Umbilical cord (tissue), 2 donors: ENCODE results near the gene PPOX. TPM values are rescaled to one million over a fixed set of nuclear protein-coding genes. Genes with fewer than 3 reads are reported as not detected.

Experiments used
- DNase-seq: peaks from one replicate; pipeline ENCODE4 v3.0.0-alpha.2; 2015; ENCODE audit warnings: low spot score
- total RNA-seq: library from RNA; depleted of rRNA; stranded (reverse); fragments of >200 nt; gene quantifications from one replicate; pipeline ENCODE4 v1.2.3, GENCODE V29; 2014; ENCODE audit warnings: low replicate concordance; ENCODE audit not compliant: insufficient read depth

Gene PPOX
- total RNA-seq, 1 donor from 2014 or later: 17.3 TPM

GRCh38 chr1:161175771-161176453 lies 9.7 kb downstream of the PPOX start:
- DNase-seq: no peak

GRCh38 chr1:161176468-161177111 lies 10.4 kb downstream of the PPOX start:
- no peak for DNase-seq

- DNase-seq: peak; percentile 86
These were observed 11.1 kb downstream of the PPOX start, which contains the start of gene B4GALT3 for GRCh38 chr1:161177112-161177935. Gene B4GALT3, minus strand, starts transcription at chr1:161177507. Its CDS starts 1,447 bp downstream, at chr1:161176060.

- DNase-seq: no peak
These were observed 11.7 kb downstream of the PPOX start for GRCh38 chr1:161177936-161178244.

- DNase-seq: no peak
These were observed 13.5 kb downstream of the PPOX start for GRCh38 chr1:161179698-161180097.

- DNase-seq: no peak
These were observed 14.4 kb downstream of the PPOX start for GRCh38 chr1:161180639-161181038.

- no peak for DNase-seq
These were observed 16.0 kb downstream of the PPOX start for GRCh38 chr1:161182214-161182613.

- peak; percentile 81 for DNase-seq
These were observed 19.1 kb downstream of the PPOX start for GRCh38 chr1:161185282-161185682.

GRCh38 chr1:161185732-161186311 lies 19.6 kb downstream of the PPOX start:
- DNase-seq: peak; percentile 40

GRCh38 chr1:161187311-161187710 lies 21.1 kb downstream of the PPOX start:
- DNase-seq: no peak

- DNase-seq: no peak
These were observed 22.2 kb downstream of the PPOX start for GRCh38 chr1:161188381-161188780.

GRCh38 chr1:161189036-161189435 lies 22.8 kb downstream of the PPOX start:
- no peak for DNase-seq

GRCh38 chr1:161190962-161191521 lies 24.8 kb downstream of the PPOX start:
- no peak for DNase-seq

GRCh38 chr1:161191971-161192370 lies 25.7 kb downstream of the PPOX start:
- DNase-seq: no peak

- DNase-seq: peak; percentile 76
These were observed 26.5 kb downstream of the PPOX start for GRCh38 chr1:161192476-161193465.

GRCh38 chr1:161193561-161194235 lies 27.5 kb downstream of the PPOX start:
- no peak for DNase-seq

- DNase-seq: no peak
These were observed 28.9 kb downstream of the PPOX start for GRCh38 chr1:161195171-161195570.

- DNase-seq: no peak
These were observed 29.9 kb downstream of the PPOX start for GRCh38 chr1:161196111-161196510.

GRCh38 chr1:161196521-161197451 lies 30.6 kb downstream of the PPOX start:
- DNase-seq: peak; percentile 97
